SK-N-MC (cell line): Measurements from ENCODE around the gene GRM8.
"Not testable (repeated sequence)": the region's sequence is repeated elsewhere in the genome, so short reads cannot be mapped to it uniquely, and the experiment has no call there.

Source experiments
- EZH2 ChIP-seq: fragments of 200-600 bp; sonication (generic); IDR thresholded peaks from one replicate; pipeline ENCODE4 v1.6.1; 2017; ENCODE audit warnings: antibody characterized with exemption
- FOXP2 ChIP-seq: optimal IDR thresholded peaks from 2 replicates; pipeline ENCODE3; 2011; ENCODE audit warnings: mild to moderate bottlenecking, moderate library complexity; ENCODE audit not compliant: insufficient read depth; ENCODE audit errors: extremely low read length, control extremely low read depth
- POLR2AphosphoS5 ChIP-seq: IDR thresholded peaks from 2 replicates; pipeline ENCODE4 v1.6.1; 2012; ENCODE audit warnings: mild to moderate bottlenecking, low read depth, low read length, borderline replicate concordance

DNA sequence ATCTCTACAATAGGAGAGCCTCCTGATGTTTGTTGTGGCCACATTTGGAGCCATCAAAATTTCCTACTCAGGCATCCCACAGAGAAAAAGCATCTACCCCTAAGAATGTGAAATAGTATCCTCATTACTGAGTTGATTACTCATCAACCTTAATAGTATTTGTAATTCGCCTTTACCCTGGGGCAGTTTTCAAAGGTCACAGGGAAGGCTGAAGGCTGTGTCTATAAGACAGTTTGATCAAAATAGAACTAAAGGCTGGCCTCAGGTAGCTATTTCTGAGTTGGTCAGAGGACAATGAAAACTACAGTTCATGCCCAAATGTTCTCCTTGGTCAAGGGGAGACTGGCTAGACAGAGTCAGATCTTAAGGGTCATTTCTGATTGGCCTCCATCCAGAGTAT lies 370.0 kb downstream of the GRM8 start:
- not testable (repeated sequence) for TF ChIP-seq POLR2AphosphoS5, EZH2, FOXP2
